ENCODE data around the gene DBN1. TPM values are rescaled to one million over a fixed set of nuclear protein-coding genes. Genes with fewer than 3 reads are reported as not detected.

Gene DBN1
- total and polyA plus RNA-seq, 9 of the 15 experiments (the other 6 are each of a cell fraction or from before 2014, with no cell fraction given) = 0.25 to 87.2 (median 27.9) TPM

- TF ChIP-seq ZNF584 (CRISPR knock-in tag; IDR thresholded peaks at IDR 0.05; ENCODE audit: low read depth) = no peak
Measured at GRCh38 chr5:177456591-177456964, 16.9 kb downstream of the DBN1 start (continued).

GRCh38 chr5:177455661-177456590, 17.5 kb downstream of the DBN1 start:
- no peaks in the 10 kb centered on the region for H3K9me3 ChIP-seq (replicated peaks; ENCODE audit: control insufficient read depth, insufficient read depth, low read depth, low read length)
- peak overlapping the region; percentile 91 for H3K27ac ChIP-seq (ENCODE audit: extremely low read depth, low read depth, low read length)
- H4K20me1 ChIP-seq (replicated peaks; ENCODE audit: control insufficient read depth, insufficient read depth, low read length) = peaks cover 16% of the 10 kb centered on the region; the same call in 1 of the 2 replicates
- DNase-seq (ENCODE audit: extremely low read depth in 1 of 4, low spot score in 3 of 4) (peak; percentile 87 to 98 (median 92)), ATAC-seq (peak; percentile 64), FAIRE-seq (peak; percentile 87)
- WGBS (ENCODE audit: insufficient coverage, low coverage, missing lambda C conversion rate) = under 1% methylated on average over 60 of the region's 76 CpGs
- intact Hi-C loops (cut with micrococcal nuclease) = loop anchor here (1.0 to 2.0 kb wide), 3 partner anchors 29 to 143 kb away; partner anchors contain the start of genes GRK6 and PDLIM7
- H3K36me3 ChIP-seq (ENCODE audit: control insufficient read depth, insufficient read depth, low read length) = peaks cover 38% of the 10 kb centered on the region; the same call in 1 of the 3 replicates
- H3K4me3 ChIP-seq = peak overlapping the region; percentile 88
- BruUV-seq (replicated peaks) = TSS peak; percentile 94
- H3K27me3 ChIP-seq (ENCODE audit: control insufficient read depth in 2 of 2, insufficient read depth in 2 of 2, low read length in 2 of 2) = no peaks in the 10 kb centered on the region
- peaks cover 0 to 63% of the 10 kb centered on the region in 2 experiments; a peak in 3 of 5 replicates for H3K4me1 ChIP-seq (replicated peaks in 1 of 2; ENCODE audit: control insufficient read depth in 2 of 2, insufficient read depth in 2 of 2, low read length in 2 of 2)
- in situ Hi-C loops (cut with MboI) = loop anchor here (10.0 kb wide), 1 partner anchor 341 kb away; no protein-coding TSS in a partner anchor
- peaks cover 10% of the 10 kb centered on the region; the same call in 2 of the 3 replicates for H3K79me2 ChIP-seq (ENCODE audit: control insufficient read depth, insufficient read depth, low read length)
- peaks cover 3% of the 10 kb centered on the region for H3K9me1 ChIP-seq (ENCODE audit: control insufficient read depth, insufficient read depth, low read length)
- peak overlapping the region; percentile 69 to 97 for H3K9ac ChIP-seq (ENCODE audit: insufficient read depth in 1 of 2, low read depth in 2 of 2, low read length in 2 of 2)
- peak overlapping the region; percentile 94 for H2AFZ ChIP-seq (ENCODE audit: low read depth, low read length)
- H3K4me2 ChIP-seq (ENCODE audit: insufficient read depth, low read length) = peak overlapping the region; percentile 88
- ChIA-PET CTCF (ENCODE audit: low intra/inter-chr PET ratio) (interaction anchor here (0.5 to 6.2 kb wide), 10 partner anchors 35 to 342 kb away, joined by 3 to 107 read pairs (median 8); no protein-coding TSS in a partner anchor), POLR2A (interaction anchor here (0.6 to 2.0 kb wide), 13 partner anchors 10 to 1014 kb away, joined by 3 to 13 read pairs (median 3); partner anchors contain the start of genes MXD3 and PRR7)
- TF ChIP-seq ZHX1 (conservative IDR thresholded peaks at IDR 0.05; ENCODE audit: low read length) (0 out of 2 replicates have a peak, but pooled peaks have one; percentile 47), SRSF7 (optimal IDR thresholded peaks at IDR 0.05; ENCODE audit: low read depth, low read length) (no peak), ZNF707 (CRISPR knock-in tag; conservative IDR thresholded peaks at IDR 0.05) (no peak), RBFOX2 (IDR thresholded peaks at IDR 0.05; ENCODE audit: low read depth, low read length) (peak; percentile 78), TEAD4 (IDR thresholded peaks at IDR 0.05; ENCODE audit: low read length) (peak; percentile 37; the same call in 1 of the 2 replicates), TEAD4 (CRISPR knock-in tag; IDR thresholded peaks at IDR 0.05; ENCODE audit: borderline replicate concordance) (no peak), E4F1 (CRISPR knock-in tag; IDR thresholded peaks at IDR 0.05; ENCODE audit: borderline replicate concordance) (no peak), FIP1L1 (IDR thresholded peaks at IDR 0.05; ENCODE audit: low read depth, low read length, poor library complexity, severe bottlenecking) (peak; percentile 63), KDM2B (CRISPR knock-in tag; IDR thresholded peaks at IDR 0.05) (no peak), HES1 (IDR thresholded peaks at IDR 0.05; ENCODE audit: low read depth) (no peak), ZNF24 (IDR thresholded peaks at IDR 0.05) (no peak), ZNF695 (CRISPR knock-in tag; IDR thresholded peaks at IDR 0.05) (no peak)

Data from K562 (cell line).